Measurements from ENCODE around the gene FRAS1. TPM values are rescaled to one million over a fixed set of nuclear protein-coding genes. Genes with fewer than 3 reads are reported as not detected.

FRAS1 gene
- total and polyA plus RNA-seq, 2 donors (not counting 1 experiment from before 2014, with no cell fraction given): 0.30 to 0.66 TPM

DNA sequence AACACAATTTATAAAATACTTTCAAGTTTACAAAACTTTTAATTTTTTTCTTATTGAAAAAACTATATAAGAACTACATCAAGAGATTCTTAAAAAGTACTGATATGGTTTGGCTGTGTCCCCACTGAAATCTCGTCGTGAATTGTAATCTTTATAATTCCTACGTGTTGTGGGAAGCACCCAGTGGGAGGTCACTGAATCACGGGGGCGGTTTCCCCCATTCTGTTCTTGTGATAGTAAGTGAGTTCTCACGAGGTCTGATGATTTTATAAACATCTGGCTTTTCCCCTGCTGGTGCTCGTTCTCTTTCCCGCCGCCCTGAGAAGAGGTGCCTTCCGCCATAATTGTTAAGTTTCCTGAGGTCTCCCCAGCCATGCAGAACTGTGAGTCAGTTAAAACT is 88.5 kb downstream of the FRAS1 start:
- no peak for TF ChIP-seq EZH2 (IDR thresholded peaks at IDR 0.05; ENCODE audit: low read length, missing control alignments)
- TF ChIP-seq, protein P1, sequence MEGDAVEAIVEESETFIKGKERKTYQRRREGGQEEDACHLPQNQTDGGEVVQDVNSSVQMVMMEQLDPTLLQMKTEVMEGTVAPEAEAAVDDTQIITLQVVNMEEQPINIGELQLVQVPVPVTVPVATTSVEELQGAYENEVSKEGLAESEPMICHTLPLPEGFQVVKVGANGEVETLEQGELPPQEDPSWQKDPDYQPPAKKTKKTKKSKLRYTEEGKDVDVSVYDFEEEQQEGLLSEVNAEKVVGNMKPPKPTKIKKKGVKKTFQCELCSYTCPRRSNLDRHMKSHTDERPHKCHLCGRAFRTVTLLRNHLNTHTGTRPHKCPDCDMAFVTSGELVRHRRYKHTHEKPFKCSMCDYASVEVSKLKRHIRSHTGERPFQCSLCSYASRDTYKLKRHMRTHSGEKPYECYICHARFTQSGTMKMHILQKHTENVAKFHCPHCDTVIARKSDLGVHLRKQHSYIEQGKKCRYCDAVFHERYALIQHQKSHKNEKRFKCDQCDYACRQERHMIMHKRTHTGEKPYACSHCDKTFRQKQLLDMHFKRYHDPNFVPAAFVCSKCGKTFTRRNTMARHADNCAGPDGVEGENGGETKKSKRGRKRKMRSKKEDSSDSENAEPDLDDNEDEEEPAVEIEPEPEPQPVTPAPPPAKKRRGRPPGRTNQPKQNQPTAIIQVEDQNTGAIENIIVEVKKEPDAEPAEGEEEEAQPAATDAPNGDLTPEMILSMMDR (conservative IDR thresholded peaks at IDR 0.05 in 1 of 2, IDR thresholded peaks at IDR 0.05 in 1 of 2; ENCODE audit: low read depth in 1 of 2, low read length in 2 of 2): no peak
- Histone ChIP-seq H3K9me3 (ENCODE audit: control insufficient read depth, insufficient read depth, low read depth, low read length) (no peaks in the 10 kb centered on the region), H3K36me3 (ENCODE audit: control insufficient read depth, insufficient read depth, low read length) (no peaks in the 10 kb centered on the region), H3K27me3 (ENCODE audit: control insufficient read depth, insufficient read depth, low read length) (no peaks in the 10 kb centered on the region), H3K4me1 (ENCODE audit: control insufficient read depth, extremely low read depth, insufficient read depth, low read length) (no peaks in the 10 kb centered on the region), H3K9ac (ENCODE audit: insufficient read depth, low read length) (no peak overlapping the region), H3K4me2 (ENCODE audit: extremely low read depth, insufficient read depth, low read length) (no peak overlapping the region), H3K4me3 (replicated peaks in 1 of 4; ENCODE audit: control extremely low read depth in 1 of 4, insufficient read depth in 1 of 4, low read depth in 3 of 4, low read length in 4 of 4) (no peak overlapping the region), H3K27ac (ENCODE audit: insufficient read depth, low read length) (no peak overlapping the region), H2AFZ (ENCODE audit: low read length) (no peak overlapping the region), H4K20me1 (ENCODE audit: control insufficient read depth, extremely low read depth, insufficient read depth, low read length) (no peaks in the 10 kb centered on the region), H3K79me2 (ENCODE audit: control insufficient read depth, insufficient read depth, low read length) (no peaks in the 10 kb centered on the region)
- DNase-seq (ENCODE audit: low read depth in 2 of 2): no peak

DNA sequence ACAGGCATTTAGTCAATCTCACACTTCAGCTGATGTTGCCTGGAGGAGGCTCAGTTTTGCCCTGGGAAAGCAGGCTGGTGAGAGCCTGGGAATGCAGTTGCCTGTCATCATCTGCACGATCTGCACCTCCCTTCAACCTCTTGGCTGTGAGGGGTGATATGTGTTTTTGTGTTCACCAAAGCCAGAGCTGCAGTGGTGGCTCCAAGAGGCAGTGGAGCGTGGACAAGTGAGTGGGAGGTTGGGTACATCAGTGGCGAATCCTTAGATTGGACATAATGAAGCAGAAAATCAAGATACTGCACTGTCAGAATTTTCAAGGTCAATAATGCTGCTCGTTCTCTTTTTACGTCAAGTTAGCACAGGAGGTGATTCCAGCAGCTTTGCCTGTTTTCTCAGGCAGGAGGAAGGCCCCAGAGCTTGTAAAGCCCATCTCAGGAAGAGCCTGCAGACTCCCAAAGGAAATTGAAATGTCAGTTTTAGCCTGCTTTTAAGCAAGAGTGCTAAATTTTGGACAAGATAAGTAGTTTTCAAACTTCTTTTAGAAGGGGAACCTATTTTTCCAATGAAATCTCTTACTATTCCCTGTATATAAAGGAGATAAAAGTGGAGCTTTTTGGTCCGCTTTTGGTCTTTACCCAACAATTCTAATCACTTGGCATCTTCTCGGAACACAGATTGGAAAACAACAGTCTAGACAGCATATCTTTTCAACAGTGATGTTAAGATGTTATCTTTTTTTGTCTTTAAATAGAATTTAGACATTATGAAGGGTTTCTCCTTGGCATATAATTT is 92.8 kb downstream of the FRAS1 start:
- TF ChIP-seq, protein P1 (conservative IDR thresholded peaks at IDR 0.05 in 1 of 2, IDR thresholded peaks at IDR 0.05 in 1 of 2; ENCODE audit: low read depth in 1 of 2, low read length in 2 of 2): no peak
- TF ChIP-seq EZH2 (IDR thresholded peaks at IDR 0.05; ENCODE audit: low read length, missing control alignments): no peak
- Histone ChIP-seq H3K27ac (ENCODE audit: insufficient read depth, low read length) (no peak overlapping the region), H3K4me1 (ENCODE audit: control insufficient read depth, extremely low read depth, insufficient read depth, low read length) (no peaks in the 10 kb centered on the region), H3K9ac (ENCODE audit: insufficient read depth, low read length) (no peak overlapping the region), H3K4me3 (replicated peaks in 1 of 4; ENCODE audit: control extremely low read depth in 1 of 4, insufficient read depth in 1 of 4, low read depth in 3 of 4, low read length in 4 of 4) (no peak overlapping the region), H3K36me3 (ENCODE audit: control insufficient read depth, insufficient read depth, low read length) (no peaks in the 10 kb centered on the region), H3K4me2 (ENCODE audit: extremely low read depth, insufficient read depth, low read length) (no peak overlapping the region), H4K20me1 (ENCODE audit: control insufficient read depth, extremely low read depth, insufficient read depth, low read length) (no peaks in the 10 kb centered on the region), H3K9me3 (ENCODE audit: control insufficient read depth, insufficient read depth, low read depth, low read length) (no peaks in the 10 kb centered on the region), H3K79me2 (ENCODE audit: control insufficient read depth, insufficient read depth, low read length) (no peaks in the 10 kb centered on the region), H3K27me3 (ENCODE audit: control insufficient read depth, insufficient read depth, low read length) (no peaks in the 10 kb centered on the region), H2AFZ (ENCODE audit: low read length) (no peak overlapping the region)
- no peak for DNase-seq (ENCODE audit: low read depth in 2 of 2)

DNA sequence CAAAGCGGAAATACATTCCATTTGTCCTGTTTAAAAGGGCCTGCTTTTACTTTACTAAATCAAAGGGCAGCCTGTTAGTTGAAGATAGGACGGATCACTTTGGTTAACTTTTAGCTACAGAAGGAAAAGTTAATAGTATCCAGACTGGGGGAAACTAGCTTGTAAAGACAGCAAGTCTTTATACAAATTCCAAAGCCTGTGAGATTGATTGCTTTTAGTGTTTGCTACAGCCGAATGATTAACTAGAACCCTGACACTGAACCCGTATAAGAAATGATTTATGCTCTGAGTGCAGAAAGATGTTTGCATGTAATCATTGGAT is 93.4 kb downstream of the FRAS1 start:
- H3K79me2 ChIP-seq (ENCODE audit: control insufficient read depth, insufficient read depth, low read length): no peaks in the 10 kb centered on the region
- H3K27me3 ChIP-seq (ENCODE audit: control insufficient read depth, insufficient read depth, low read length): no peaks in the 10 kb centered on the region
- H2AFZ ChIP-seq (ENCODE audit: low read length): no peak overlapping the region
- H3K9ac ChIP-seq (ENCODE audit: insufficient read depth, low read length): no peak overlapping the region
- no peak overlapping the region for H3K27ac ChIP-seq (ENCODE audit: insufficient read depth, low read length)
- H3K36me3 ChIP-seq (ENCODE audit: control insufficient read depth, insufficient read depth, low read length): no peaks in the 10 kb centered on the region
- DNase-seq (ENCODE audit: low read depth in 2 of 2): no peak
- no peak for TF ChIP-seq EZH2 (IDR thresholded peaks at IDR 0.05; ENCODE audit: low read length, missing control alignments)
- TF ChIP-seq, protein P1 (conservative IDR thresholded peaks at IDR 0.05 in 1 of 2, IDR thresholded peaks at IDR 0.05 in 1 of 2; ENCODE audit: low read depth in 1 of 2, low read length in 2 of 2): no peak
- no peaks in the 10 kb centered on the region for H3K9me3 ChIP-seq (ENCODE audit: control insufficient read depth, insufficient read depth, low read depth, low read length)
- no peak overlapping the region for H3K4me3 ChIP-seq (replicated peaks in 1 of 4; ENCODE audit: control extremely low read depth in 1 of 4, insufficient read depth in 1 of 4, low read depth in 3 of 4, low read length in 4 of 4)
- H3K4me2 ChIP-seq (ENCODE audit: extremely low read depth, insufficient read depth, low read length): no peak overlapping the region
- H4K20me1 ChIP-seq (ENCODE audit: control insufficient read depth, extremely low read depth, insufficient read depth, low read length): no peaks in the 10 kb centered on the region
- no peaks in the 10 kb centered on the region for H3K4me1 ChIP-seq (ENCODE audit: control insufficient read depth, extremely low read depth, insufficient read depth, low read length)

Data from fibroblast of lung (primary cell).